HG03457 (cell line): ENCODE data around the gene WFDC2.
"Not testable (repeated sequence)": the region's sequence is repeated elsewhere in the genome, so short reads cannot be mapped to it uniquely, and the experiment has no call there.

Experiments used
- ATAC-seq: cut with Tn5 transposase; IDR thresholded peaks from one replicate; pipeline ENCODE4 v1.9.1; 2021; ENCODE audit warnings: moderate number of reproducible peaks; ENCODE audit not compliant: unreplicated experiment

WFDC2 gene

DNA sequence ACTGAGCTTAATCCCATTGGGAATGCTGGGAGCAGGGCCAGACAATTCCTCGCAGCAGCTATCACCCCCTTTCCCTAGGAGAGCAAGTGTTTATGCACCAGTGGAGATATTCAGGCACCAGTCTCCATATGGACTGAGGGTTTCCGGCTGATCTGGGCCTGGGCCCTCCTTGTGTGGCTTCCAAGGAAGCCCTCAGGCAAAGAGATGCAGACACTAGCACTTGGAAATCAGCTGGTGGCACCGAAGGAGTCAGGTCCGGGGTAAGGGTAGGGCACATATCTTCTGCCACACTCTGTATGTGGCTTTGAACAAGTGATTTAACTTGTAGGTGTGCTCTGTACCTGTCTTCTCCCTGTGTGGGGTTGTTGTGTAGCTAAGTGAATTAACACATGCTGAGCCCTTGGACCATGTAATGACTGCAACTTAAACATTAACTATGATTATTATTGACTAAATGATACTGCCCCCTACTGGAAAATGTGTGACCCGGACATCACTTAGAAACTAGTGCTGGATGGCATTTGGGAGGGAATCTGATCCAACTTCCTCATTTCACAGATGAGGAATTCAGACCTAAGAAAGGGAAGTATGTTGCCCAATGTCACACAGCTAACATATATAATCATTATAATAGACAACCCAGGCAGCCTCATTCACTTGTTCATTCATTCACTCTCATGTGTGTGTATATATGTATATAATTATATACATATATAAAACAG, 19.3 kb upstream of the WFDC2 start:
- no peak for ATAC-seq

DNA sequence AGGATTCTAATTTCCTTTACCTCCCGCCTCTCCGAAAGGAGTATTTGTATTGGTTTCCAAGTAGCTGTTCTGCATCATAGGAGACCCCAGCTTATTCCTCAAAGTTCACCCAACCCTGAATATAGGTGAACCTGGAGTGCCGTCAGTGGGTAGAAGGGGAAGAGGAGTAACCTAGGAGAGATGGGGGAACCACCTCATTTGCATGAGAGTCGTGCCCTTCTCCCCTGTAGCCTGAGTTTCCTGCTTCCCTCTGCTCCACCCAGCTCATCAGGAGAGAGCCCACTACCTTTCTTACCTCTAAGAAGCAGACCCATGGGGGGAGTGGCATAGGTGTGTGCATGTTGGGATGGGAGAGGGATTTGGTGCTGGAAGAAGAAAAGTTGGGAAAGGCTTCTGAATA, 17.3 kb upstream of the WFDC2 start:
- ATAC-seq: no peak

DNA sequence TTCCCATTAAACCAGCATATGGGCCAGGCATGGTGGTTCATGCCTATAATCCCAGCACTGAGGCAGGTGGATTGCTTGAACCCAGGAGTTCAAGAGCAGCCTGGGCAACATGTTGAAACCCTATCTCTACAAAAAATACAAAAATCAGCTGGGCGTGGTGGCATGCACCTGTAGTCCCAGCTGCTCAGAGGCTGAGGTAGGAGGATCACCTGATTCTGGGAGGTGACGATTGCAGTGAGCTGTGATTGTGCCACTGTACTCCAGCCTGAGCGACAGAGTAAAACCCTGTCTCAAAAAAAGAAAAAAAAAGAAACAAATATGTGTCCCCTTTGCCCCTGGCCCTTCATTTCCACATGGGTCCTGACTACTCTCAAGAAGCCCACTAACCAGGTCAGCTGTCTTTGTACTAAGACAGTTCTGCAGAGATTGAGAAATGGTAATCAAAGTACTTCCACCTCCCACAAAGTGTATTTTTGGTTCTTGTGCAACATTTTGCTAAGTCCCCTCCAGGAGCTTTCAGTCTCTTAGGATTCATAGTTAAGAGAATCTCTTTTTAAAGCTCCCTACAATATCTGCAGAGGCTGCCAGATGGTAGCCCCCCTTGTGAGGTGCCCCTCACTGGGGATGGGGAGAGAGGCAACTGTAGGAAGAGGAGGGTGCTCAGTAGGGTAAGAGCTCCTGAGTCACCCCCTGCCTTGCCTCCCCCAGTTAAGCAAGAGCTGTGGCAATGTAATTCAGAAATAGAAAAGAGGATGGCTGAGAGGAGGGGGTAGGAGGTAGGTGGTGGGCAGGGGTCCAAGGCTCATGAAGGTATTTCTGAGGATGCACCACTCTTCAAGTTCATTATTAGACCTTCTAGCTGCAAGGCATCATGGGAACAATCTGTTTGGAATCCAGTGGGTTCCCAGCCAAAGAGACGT, 16.5 kb upstream of the WFDC2 start:
- ATAC-seq: no peak

DNA sequence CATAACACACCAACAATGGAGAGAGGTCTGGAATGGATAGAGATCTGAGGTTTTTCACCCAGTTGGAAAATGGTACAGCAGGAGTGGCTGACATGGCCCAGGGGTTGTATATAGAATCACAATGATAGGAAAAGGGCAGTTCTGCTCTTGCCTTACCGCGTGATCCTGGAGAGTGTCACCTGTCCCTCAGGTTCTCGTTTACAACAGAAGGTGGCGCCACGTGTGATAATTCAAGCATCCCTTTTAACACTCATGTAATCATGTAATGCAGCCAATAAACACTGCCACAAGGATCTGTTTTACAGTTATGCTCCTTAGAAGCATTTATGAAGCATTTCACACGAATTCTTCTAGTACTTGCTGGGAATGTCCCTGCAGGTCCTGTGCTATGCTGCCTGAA, 12.9 kb upstream of the WFDC2 start:
- no peak for ATAC-seq

DNA sequence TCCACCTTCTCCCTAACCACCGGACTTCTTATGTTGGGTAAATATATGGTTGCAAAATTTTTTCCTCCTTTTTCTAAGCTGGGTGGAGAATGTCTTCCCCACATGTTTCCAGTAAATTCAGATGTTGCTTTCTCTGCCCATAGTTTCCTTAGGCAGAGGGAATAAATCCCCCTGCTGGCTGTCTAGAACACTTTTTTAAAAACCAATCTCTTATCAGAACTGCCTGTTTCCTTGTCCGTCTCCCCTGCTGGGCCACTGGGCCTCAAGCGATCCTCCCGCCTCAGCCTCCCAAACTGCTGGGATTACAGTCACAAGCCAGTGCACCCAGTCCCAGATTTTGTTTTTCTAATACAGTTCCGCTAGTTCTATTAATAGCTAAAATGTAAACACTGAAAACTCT, 9.9 kb upstream of the WFDC2 start:
- ATAC-seq: no peak

DNA sequence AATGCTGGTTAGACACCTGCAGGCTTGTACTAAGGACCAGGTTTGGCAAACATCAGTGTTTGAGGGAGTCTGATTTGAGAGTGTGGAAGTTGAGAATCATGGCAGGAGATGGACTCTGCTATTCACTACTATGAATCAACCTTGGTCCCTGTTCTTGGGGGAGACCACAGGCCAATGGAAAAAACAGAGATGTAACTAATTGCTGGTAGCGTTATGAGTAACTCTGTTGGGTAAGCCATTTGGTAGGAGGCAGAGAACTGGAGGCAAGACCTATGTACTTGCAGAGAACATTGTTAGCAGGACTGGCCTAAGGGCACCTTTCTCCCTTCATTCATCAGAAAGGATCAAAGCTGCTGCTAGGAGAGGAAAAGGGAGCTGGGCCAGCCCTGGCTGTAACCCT, 8.3 kb upstream of the WFDC2 start:
- ATAC-seq: no peak

DNA sequence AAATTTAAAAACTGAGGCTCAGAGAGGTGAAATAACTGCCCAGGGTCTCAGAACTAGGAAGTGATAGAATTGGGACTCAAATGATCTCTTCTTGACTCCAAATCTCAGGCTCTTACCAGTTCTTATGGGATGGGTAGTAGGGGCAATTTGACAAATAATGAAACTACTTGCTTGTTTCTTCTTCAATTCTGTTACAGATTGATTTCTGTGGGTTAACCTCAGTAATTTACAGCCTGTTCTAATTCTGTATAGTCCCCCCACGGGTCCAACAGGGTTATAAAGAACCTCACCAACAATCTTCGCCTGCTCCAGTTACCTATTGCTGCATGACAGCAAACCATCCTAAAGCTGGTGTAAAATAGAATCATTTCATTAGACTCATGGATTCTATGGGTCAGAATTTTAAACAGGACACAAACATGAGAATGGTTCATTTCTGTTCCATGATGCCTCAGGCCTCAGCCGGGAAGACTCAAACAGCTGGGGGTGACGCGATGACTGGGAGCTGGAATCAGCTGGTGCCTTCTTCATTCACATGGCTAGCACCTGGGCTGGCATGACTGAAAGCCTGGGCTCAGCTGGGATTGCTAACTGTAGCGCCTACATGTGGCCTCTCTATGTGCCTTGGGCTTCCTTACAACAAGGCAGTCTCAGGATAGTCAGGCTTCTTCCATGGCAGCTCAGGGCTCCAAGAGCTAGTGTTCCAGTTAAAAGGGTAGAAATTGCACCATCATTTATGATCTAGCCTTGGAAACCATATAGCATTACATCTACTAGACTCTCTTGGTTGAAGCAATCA, 6.6 kb upstream of the WFDC2 start:
- ATAC-seq: no peak

DNA sequence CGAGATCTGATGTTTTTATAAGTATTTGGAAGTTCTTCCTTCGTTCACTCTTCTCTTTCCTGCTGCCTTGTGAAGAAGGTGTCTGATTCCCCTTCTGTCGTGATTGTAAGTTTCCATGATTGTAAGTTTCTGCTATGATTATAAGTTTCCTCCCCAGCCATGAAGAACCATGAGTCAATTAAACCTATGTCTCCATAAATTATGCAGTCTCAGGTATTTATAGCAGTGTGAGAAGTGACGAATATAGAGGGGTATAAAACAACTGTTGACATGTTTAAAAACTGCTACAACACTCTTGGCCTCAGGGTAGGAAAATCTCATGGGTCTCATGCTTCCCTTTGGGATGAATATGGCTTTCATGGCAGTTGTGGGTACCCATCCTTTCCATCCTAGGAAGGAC, 5.8 kb upstream of the WFDC2 start:
- ATAC-seq: no peak

DNA sequence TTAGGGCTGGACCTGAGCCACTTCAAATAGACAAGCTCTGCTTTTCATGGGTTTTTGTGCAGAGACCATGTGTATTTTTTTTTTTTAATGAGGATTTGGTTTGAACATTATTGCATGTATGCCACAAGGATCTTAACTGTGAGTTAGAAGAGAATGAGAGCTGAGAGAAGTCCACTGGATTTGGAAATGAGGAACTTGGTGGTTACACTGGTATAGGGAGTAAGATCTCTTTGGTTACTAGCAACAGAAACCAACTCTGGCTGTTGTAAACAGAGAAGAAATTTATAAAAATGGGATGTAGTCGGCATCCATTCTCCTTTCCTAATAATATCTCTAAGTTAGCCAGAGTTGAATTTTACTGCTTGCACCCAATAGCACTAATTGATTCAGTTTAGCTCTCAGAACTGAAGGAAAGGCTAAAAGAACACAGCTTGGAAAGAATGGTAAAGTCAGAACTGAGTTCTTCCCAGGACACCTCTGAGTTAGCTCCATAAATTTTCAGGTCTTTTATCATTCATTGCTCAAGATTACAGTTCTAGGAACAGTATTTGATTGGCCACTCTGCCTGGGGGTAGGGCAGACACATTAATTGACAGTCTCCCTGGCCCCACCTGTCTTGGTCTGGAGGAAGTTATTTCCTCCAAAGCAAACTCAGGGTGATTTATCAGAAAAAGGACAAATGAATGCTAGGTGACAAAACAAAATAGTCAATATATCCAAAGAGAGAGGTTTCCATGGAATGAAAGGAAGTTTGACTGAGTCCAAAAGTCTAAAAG, 3.9 kb upstream of the WFDC2 start:
- ATAC-seq: no peak

DNA sequence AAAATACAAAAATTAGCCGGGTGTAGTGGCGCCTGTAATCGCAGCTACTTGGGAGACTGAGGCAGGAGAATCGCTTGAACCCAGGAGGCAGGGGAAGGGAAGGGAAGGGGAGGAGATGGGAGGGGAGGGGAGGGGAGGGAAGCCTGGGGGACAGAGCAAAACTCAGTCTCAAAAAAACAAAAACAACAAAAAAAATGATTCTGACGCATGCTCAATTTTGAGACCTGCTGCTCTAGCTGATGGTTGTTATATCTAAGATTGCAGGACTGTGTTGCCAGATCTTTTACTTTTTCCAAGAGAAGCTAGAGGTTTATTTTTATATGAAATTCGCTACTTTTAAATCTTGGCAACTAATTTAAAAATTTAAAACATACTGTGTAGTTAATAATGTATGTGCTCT, 2.4 kb upstream of the WFDC2 start:
- ATAC-seq: no peak

DNA sequence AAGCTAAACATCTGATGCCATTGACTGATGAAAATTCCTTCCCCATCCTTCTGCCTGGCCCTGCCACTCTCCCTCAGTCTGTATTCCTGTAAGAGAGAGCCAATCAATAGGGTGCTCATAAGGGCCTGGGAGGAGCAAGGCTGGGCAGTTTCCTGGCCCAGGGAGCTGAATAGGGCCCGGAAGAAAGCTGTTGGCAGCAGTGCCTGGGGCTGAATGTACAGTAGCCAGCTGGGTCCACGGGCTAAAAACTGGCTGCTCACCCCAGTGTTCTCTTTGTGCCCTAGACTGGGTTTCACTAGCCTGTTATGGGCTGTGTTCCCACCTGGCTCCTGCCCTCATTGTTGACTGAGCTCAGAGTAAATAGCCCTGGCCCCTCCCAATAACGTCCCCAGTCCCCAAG, 1.7 kb upstream of the WFDC2 start:
- no peak for ATAC-seq

DNA sequence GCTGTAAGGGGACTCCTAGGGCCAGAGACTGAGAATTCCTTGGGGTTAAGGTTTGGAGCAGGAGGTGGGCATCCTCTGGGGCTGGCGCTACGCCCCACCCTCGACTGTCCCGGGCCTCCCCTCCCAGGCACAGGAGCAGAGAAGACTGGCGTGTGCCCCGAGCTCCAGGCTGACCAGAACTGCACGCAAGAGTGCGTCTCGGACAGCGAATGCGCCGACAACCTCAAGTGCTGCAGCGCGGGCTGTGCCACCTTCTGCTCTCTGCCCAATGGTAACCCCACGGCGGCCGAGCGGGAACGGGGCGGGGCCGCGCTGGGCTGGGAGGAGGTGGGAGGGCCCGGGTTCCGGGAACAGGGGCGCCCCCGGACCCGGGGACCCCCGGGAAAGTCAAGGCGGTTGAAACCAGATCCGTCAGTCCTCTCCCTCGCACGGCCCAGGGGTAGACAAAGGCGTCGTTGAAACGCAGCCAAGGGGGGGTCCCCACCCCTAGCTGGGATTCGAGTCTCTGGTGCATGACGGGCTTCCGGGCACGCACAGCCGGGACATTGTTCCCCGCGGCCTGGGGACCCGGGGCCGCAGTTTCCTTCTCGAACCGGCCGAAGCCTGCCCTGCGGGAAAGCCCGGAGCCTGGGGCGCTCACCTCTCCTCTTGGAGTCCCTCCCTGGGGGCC, 844 bp downstream of the WFDC2 start:
- peak; percentile 39 for ATAC-seq

DNA sequence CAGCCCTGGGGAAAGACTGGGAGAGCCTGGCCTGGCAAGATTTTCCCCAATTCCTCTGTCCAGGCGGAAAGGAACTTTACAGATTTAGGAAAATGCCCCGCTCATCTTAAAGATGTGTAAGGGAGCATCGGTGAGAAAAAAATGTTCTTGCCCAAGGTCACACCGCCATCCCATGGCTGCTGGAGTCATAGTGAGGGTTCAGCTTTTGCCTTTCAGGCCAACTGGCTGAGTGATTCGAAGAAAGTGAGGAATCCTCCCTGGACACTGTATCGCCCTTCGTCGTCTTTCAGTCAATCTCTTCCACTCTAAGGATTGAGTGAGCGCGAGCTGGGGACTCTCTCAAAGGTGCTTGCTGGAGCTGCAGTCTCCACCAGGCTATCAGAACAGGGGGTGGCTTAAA, 1.4 kb downstream of the WFDC2 start:
- ATAC-seq: peak; percentile 26

DNA sequence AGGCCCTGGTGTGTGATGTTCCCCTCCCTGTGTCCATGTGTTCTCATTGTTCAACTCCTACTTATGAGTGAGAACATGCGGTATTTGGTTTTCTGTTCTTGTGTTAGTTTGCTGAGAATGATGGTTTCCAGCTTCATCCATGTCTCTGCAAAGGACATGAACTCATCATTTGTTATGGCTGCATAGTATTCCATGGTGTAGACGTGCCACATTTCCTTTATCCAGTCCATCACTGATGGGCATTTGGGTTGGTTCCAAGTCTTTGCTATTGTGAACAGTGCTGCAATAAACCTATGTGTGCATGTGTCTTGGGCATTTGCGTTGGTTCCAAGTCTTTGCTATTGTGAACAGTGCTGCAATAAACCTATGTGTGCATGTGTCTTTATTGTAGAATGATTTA, 2.7 kb downstream of the WFDC2 start:
- ATAC-seq: not testable (repeated sequence)

DNA sequence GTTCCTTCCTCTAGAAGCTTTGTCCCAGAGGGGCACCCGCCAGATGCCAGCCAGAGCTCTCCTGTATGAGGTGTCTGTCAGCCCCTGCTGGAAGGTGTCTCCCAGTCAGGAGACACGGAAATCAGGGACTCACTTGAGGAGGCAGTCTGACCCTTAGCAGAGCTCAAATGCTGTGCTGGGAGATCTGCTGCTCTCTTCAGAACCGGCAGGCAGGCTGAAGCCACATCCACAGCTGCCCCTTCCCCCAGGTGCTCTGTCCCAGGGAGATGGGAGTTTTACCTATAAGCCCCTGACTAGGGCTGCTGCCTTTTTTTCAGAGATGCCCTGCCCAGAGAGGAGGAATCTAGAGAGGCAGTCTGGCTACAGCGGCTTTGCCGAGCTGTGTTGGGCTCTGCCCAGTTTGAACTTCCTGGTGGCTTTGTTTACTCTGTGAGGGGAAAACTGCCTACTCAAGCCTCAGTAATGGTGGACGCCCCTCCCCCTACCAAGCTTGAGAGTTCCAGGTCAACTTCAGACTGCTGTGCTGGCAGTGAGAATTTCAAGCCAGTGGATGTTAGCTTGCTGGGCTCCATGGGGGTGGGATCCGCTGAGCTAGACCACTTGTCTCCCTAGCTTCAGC, 8.1 kb downstream of the WFDC2 start:
- ATAC-seq: not testable (repeated sequence)

DNA sequence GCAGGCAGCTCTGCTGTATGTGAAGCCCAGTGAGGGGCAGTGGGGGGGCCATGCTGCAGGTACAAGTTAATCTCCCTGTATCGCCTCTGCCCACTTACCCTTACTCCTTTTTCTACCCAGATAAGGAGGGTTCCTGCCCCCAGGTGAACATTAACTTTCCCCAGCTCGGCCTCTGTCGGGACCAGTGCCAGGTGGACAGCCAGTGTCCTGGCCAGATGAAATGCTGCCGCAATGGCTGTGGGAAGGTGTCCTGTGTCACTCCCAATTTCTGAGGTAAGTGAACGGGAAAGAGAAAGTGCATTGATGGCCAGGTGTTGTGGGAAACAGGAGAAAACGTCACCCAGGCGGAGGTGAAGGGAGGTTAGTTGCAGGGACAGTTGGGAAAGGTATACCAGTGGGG, 10.3 kb downstream of the WFDC2 start:
- ATAC-seq: no peak

DNA sequence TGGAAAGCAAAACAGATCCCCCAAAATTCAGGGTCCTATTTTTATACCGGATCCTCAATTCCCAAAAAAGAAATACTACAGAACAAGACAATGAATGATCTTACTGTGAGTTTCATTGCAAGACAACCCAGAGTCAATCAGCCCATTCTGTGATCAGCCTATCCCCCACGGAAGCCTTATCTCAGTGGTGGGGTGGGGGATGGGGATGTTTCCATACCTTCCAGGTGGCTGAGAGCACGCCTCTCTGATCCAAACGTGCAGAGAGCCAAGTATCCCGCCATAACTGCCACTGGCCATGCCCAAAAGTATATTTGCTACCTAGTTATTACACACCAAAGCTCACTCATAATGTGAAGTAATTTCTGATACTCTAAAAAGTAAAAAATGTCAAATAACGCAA, 15.1 kb downstream of the WFDC2 start:
- ATAC-seq: no peak

DNA sequence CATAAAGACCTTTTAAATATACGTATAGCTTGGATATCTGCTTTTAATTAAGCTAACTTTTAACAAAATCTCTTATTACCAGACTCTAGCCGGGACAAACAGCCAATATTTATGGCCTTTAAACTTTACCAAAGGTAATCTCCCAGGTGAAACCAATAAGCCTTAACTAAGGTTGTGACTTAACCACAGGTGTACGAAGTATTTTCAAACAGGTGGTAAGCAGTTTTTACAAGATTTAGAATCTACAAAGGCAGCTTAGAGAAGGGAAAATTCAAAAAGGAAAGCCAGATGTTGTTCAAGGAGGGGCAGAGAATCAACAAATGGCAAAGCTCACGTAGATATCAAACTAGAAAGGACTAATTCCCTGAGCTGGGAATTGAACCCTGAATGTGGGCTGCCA, 15.8 kb downstream of the WFDC2 start:
- no peak for ATAC-seq

DNA sequence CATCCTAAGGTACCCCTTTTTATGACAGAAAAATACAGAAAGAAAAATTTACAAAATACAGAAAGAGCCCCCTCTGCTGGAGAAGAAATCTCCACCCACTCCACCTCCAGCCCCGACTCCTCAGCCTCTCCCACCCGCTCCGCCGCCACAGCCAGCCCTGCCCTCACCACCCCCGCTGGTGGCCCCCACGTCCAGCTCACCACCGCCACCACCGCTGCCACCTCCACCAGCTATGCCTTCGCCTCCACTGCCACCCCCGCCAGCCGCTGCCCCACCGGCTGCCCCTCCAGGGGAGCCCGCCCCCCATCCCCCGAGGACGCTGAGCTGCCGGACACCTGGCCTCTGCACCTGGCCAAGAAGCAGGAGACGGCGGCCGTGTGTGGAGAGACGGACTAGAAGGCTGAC, 17.7 kb downstream of the WFDC2 start:
- ATAC-seq: no peak

DNA sequence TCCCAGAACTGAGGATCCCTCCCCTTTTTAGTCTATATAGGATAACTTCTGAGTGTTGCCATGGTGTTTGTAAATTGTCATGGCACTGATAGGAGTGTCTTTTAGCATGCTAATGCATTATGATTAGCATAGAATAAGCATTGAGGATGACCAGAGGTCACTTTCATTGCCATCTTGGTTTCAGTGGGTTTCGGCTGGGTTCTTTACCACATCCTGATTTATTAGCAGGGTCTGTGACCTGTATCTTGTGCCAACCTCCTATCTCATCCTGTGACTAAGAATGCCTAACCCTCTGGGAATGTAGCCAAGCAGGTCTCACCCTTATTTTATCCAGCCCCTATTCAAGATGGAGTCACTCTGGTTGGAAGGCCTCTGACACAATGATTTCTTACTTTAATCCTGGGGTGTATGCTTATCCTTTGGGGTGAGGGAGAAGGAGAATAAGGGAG, 19.6 kb downstream of the WFDC2 start:
- no peak for ATAC-seq
